ENCODE measurements around the gene SKAP1.

SKAP1 gene

DNA sequence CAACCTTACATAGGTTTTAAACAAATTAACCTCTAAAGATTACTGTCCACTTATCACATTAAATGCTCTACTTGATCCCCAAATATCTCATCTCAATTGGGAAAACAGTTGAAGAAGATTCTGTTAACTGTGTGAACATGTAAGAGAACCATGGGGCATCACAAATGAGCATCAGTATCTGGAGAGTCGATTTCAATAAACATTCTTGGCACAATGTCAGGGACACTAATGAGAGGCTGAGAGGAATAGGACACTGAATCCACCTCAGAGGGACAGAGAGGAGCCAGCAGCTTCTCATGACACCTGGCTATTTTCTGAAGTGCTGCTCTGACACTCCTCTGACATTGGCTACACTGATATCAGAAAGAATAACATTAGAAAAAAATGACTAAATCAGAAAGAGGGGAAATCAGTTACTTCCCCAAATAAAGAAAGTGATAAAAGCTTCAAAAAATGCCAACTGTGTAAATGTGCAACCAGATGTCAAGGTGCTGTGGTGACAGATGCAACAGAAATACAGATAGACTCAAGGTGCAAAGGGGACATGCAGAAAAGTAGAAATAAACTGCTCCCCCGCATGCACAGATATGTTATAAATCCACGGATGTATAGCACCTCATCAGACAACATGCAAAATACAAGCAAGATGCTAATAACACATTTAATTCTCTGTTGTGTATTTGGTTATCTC lies 255.0 kb downstream of the SKAP1 start:
- TF ChIP-seq, protein P1, sequence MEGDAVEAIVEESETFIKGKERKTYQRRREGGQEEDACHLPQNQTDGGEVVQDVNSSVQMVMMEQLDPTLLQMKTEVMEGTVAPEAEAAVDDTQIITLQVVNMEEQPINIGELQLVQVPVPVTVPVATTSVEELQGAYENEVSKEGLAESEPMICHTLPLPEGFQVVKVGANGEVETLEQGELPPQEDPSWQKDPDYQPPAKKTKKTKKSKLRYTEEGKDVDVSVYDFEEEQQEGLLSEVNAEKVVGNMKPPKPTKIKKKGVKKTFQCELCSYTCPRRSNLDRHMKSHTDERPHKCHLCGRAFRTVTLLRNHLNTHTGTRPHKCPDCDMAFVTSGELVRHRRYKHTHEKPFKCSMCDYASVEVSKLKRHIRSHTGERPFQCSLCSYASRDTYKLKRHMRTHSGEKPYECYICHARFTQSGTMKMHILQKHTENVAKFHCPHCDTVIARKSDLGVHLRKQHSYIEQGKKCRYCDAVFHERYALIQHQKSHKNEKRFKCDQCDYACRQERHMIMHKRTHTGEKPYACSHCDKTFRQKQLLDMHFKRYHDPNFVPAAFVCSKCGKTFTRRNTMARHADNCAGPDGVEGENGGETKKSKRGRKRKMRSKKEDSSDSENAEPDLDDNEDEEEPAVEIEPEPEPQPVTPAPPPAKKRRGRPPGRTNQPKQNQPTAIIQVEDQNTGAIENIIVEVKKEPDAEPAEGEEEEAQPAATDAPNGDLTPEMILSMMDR (IDR thresholded peaks at IDR 0.05; ENCODE audit: low read depth, low read length) = no peak
- no peak for DNase-seq (ENCODE audit: low read depth, low spot score)
- in situ Hi-C loops (cut with HindIII; ENCODE audit: low sequenced_read_pairs) = no loop called here
- H3K4me3 ChIP-seq (ENCODE audit: low read depth, low read length) = no peak overlapping the region

- TF ChIP-seq, protein P1 (IDR thresholded peaks at IDR 0.05; ENCODE audit: low read depth, low read length) = no peak
- in situ Hi-C loops (cut with HindIII; ENCODE audit: low sequenced_read_pairs) = no loop called here
- no peak overlapping the region for H3K4me3 ChIP-seq (ENCODE audit: low read depth, low read length)
- DNase-seq (ENCODE audit: low read depth, low spot score) = no peak
Measured at GRCh38 chr17:48173191-48173984, 256.6 kb downstream of the SKAP1 start.

- DNase-seq (ENCODE audit: low read depth, low spot score) = no peak
- in situ Hi-C loops (cut with HindIII; ENCODE audit: low sequenced_read_pairs) = no loop called here
- H3K4me3 ChIP-seq (ENCODE audit: low read depth, low read length) = no peak overlapping the region
- TF ChIP-seq, protein P1 (IDR thresholded peaks at IDR 0.05; ENCODE audit: low read depth, low read length) = no peak
Measured at GRCh38 chr17:48169926-48170325, 260.1 kb downstream of the SKAP1 start.

- no peak overlapping the region for H3K4me3 ChIP-seq (ENCODE audit: low read depth, low read length)
- TF ChIP-seq, protein P1 (IDR thresholded peaks at IDR 0.05; ENCODE audit: low read depth, low read length) = peak; percentile 20
- no peak for DNase-seq (ENCODE audit: low read depth, low spot score)
- in situ Hi-C loops (cut with HindIII; ENCODE audit: low sequenced_read_pairs) = no loop called here
Measured at GRCh38 chr17:48163809-48164208, 266.2 kb downstream of the SKAP1 start.

DNA sequence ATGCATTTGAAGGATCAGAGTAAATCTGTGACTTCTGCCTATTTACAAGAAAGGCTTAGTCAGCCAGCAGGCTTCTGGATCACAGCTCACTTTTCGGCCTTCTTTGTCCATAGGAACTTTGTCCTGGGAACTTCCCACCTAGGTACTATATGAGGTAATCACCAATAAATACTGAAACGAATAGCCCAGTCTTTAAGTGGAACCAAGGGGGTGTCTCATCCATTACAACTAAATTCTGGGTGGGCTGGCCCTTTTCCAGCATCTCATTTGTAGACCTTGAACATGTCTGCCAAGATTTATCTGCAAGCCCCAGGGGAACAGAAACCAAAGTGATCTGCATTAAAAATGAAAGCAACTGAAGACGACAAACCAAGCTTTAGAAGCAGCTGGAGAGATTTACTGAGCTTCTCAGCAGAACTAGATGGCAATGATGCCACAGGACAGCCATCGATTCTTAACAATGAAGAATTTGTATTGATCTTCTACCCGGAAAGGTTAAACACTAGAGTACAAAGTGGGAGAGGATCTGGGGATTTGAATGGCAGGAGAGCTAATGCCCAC lies 267.0 kb downstream of the SKAP1 start:
- in situ Hi-C loops (cut with HindIII; ENCODE audit: low sequenced_read_pairs) = no loop called here
- TF ChIP-seq, protein P1 (IDR thresholded peaks at IDR 0.05; ENCODE audit: low read depth, low read length) = no peak
- no peak overlapping the region for H3K4me3 ChIP-seq (ENCODE audit: low read depth, low read length)
- peak; percentile 47 for DNase-seq (ENCODE audit: low read depth, low spot score)

GRCh38 chr17:48162306-48162934 lies 267.6 kb downstream of the SKAP1 start:
- no peak overlapping the region for H3K4me3 ChIP-seq (ENCODE audit: low read depth, low read length)
- DNase-seq (ENCODE audit: low read depth, low spot score) = no peak
- in situ Hi-C loops (cut with HindIII; ENCODE audit: low sequenced_read_pairs) = no loop called here
- TF ChIP-seq, protein P1 (IDR thresholded peaks at IDR 0.05; ENCODE audit: low read depth, low read length) = no peak

All from astrocyte of the spinal cord (primary cell).